H9 (cell line): ENCODE measurements around the gene HM13. TPM values are rescaled to one million over a fixed set of nuclear protein-coding genes. Genes with fewer than 3 reads are reported as not detected.

Experiments
- DNase-seq: peaks from one replicate; pipeline ENCODE4 v3.0.0-alpha.2; 2017
- H2AFZ ChIP-seq: one replicate; pipeline ENCODE4 v1.6.1; 2013; ENCODE audit warnings: mild to moderate bottlenecking, low read length, control low read depth, moderate library complexity
- H2AK5ac ChIP-seq: 2 replicates; pipeline ENCODE4 v1.6.1; 2013; ENCODE audit warnings: low read length, control low read depth, mixed read lengths; ENCODE audit not compliant: insufficient read length
- H2BK120ac ChIP-seq: one replicate; pipeline ENCODE4 v1.6.1; 2013; ENCODE audit warnings: low read depth, mild to moderate bottlenecking, low read length, control low read depth, inconsistent platforms; ENCODE audit not compliant: poor library complexity, severe bottlenecking
- H2BK12ac ChIP-seq: 2 replicates; pipeline ENCODE4 v1.6.1; 2013; ENCODE audit warnings: low read length, control low read depth, mixed read lengths, low read depth; ENCODE audit not compliant: insufficient read length
- H2BK15ac ChIP-seq: 2 replicates; pipeline ENCODE4 v1.6.1; 2013; ENCODE audit warnings: low read depth, low read length, control low read depth
- H2BK20ac ChIP-seq: one replicate; pipeline ENCODE4 v1.6.1; 2013; ENCODE audit warnings: low read depth, mild to moderate bottlenecking, low read length, control low read depth, inconsistent platforms; ENCODE audit not compliant: poor library complexity, severe bottlenecking
- H2BK5ac ChIP-seq: 2 replicates; pipeline ENCODE4 v1.6.1; 2013; ENCODE audit warnings: low read length, control low read depth, mixed read lengths; ENCODE audit not compliant: insufficient read length
- H3K14ac ChIP-seq: 2 replicates; pipeline ENCODE4 v1.6.1; 2013; ENCODE audit warnings: low read length, control low read depth; ENCODE audit not compliant: insufficient read depth
- H3K18ac ChIP-seq: 2 replicates; pipeline ENCODE4 v1.6.1; 2013; ENCODE audit warnings: low read depth, mild to moderate bottlenecking, mixed read lengths, low read length, control low read depth; ENCODE audit not compliant: insufficient read length
- H3K23ac ChIP-seq: 2 replicates; pipeline ENCODE4 v1.6.1; 2013; ENCODE audit warnings: low read length, control low read depth, mixed read lengths, low read depth; ENCODE audit not compliant: insufficient read length
- H3K23me2 ChIP-seq: 2 replicates; pipeline ENCODE4 v1.6.1; 2013; ENCODE audit warnings: low read depth, mild to moderate bottlenecking, mixed read lengths, low read length, control low read depth; ENCODE audit not compliant: insufficient read length, poor library complexity, severe bottlenecking
- H3K27ac ChIP-seq: 2 replicates; pipeline ENCODE4 v1.5.1; 2013; ENCODE audit warnings: low read length, control low read depth, mixed read lengths, low read depth; ENCODE audit not compliant: insufficient read length
- H3K27me3 ChIP-seq: 2 replicates; pipeline ENCODE4 v1.6.1; 2013; ENCODE audit warnings: low read length, control low read depth, inconsistent platforms; ENCODE audit not compliant: insufficient read depth
- H3K4ac ChIP-seq: 2 replicates; pipeline ENCODE4 v1.6.1; 2013; ENCODE audit warnings: low read depth, mild to moderate bottlenecking, control low read depth, inconsistent platforms, low read length, moderate library complexity
- H3K4me1 ChIP-seq: 2 replicates; pipeline ENCODE4 v1.6.1; 2013; ENCODE audit warnings: low read length, control low read depth, inconsistent platforms; ENCODE audit not compliant: insufficient read depth
- H3K4me2 ChIP-seq: 2 replicates; pipeline ENCODE4 v1.6.1; 2013; ENCODE audit warnings: low read length, control low read depth, mixed read lengths; ENCODE audit not compliant: insufficient read length, insufficient read depth
- H3K56ac ChIP-seq: 2 replicates; pipeline ENCODE4 v1.6.1; 2013; ENCODE audit warnings: low read depth, mild to moderate bottlenecking, mixed read lengths, low read length, control low read depth; ENCODE audit not compliant: insufficient read length
- H3K79me1 ChIP-seq: 2 replicates; pipeline ENCODE4 v1.6.1; 2013; ENCODE audit warnings: low read depth, mild to moderate bottlenecking, moderate library complexity, low read length, control low read depth, inconsistent platforms; ENCODE audit not compliant: insufficient read depth, poor library complexity, severe bottlenecking
- H3K79me2 ChIP-seq: 2 replicates; pipeline ENCODE4 v1.6.1; 2013; ENCODE audit warnings: low read length, control low read depth, inconsistent platforms; ENCODE audit not compliant: insufficient read depth
- H3K9ac ChIP-seq: 2 replicates; pipeline ENCODE4 v1.6.1; 2013; ENCODE audit warnings: low read length, control low read depth, mixed read lengths; ENCODE audit not compliant: insufficient read length; ENCODE audit errors: extremely low read depth
- H3K9me3 ChIP-seq: one replicate; pipeline ENCODE4 v1.6.1; 2013; ENCODE audit warnings: low read depth, low read length, inconsistent platforms; ENCODE audit not compliant: control insufficient read depth
- H3T11ph ChIP-seq: one replicate; pipeline ENCODE4 v1.6.1; 2013; ENCODE audit warnings: mild to moderate bottlenecking, low read length, control low read depth, inconsistent platforms
- H4K20me1 ChIP-seq: one replicate; pipeline ENCODE4 v1.6.1; 2013; ENCODE audit not compliant: control insufficient read depth, insufficient read length, insufficient read depth
- H4K5ac ChIP-seq: 2 replicates; pipeline ENCODE4 v1.6.1; 2013; ENCODE audit warnings: low read depth, mild to moderate bottlenecking, mixed read lengths, low read length, control low read depth; ENCODE audit not compliant: insufficient read length
- H4K8ac ChIP-seq: replicated peaks from 2 replicates; pipeline ENCODE4 v1.6.1; 2013; ENCODE audit warnings: low read length, control low read depth, mixed read lengths, low read depth; ENCODE audit not compliant: insufficient read length
- H4K91ac ChIP-seq: 2 replicates; pipeline ENCODE4 v1.6.1; 2013; ENCODE audit warnings: low read depth, mild to moderate bottlenecking, moderate library complexity, mixed read lengths, low read length, control low read depth; ENCODE audit not compliant: insufficient read length
- H3K27ac Mint-ChIP-seq, 3 experiments: 2 replicates in 2 of 3; 3 replicates in 1 of 3; pipeline ENCODE4 v1.8.0; 2020 to 2021; ENCODE audit warnings: mixed read lengths in 3 of 3, mild to moderate bottlenecking in 1 of 3, moderate library complexity in 1 of 3
- H3K27me3 Mint-ChIP-seq: 2 replicates; pipeline ENCODE4 v1.8.0; 2021; ENCODE audit warnings: low read depth, mild to moderate bottlenecking, moderate library complexity, mixed read lengths
- H3K36me3 Mint-ChIP-seq, 3 experiments: 2 replicates in 2 of 3; 3 replicates in 1 of 3; pipeline ENCODE4 v1.8.0; 2020 to 2021; ENCODE audit warnings: low read depth in 3 of 3, mixed read lengths in 3 of 3; ENCODE audit not compliant: insufficient read depth in 1 of 3
- H3K4me1 Mint-ChIP-seq, 2 experiments: 2 replicates each; pipeline ENCODE4 v1.8.0; 2020; ENCODE audit warnings: mixed read lengths in 2 of 2
- H3K4me3 Mint-ChIP-seq, 2 experiments: 2 replicates in 1 of 2; 3 replicates in 1 of 2; pipeline ENCODE4 v1.8.0; 2020 to 2021; ENCODE audit warnings: mild to moderate bottlenecking in 2 of 2, mixed read lengths in 2 of 2, moderate library complexity in 1 of 2
- H3K9me3 Mint-ChIP-seq, 2 experiments: 2 replicates in 1 of 2; 3 replicates in 1 of 2; pipeline ENCODE4 v1.8.0; 2020; ENCODE audit warnings: mild to moderate bottlenecking in 2 of 2, mixed read lengths in 2 of 2, moderate library complexity in 1 of 2
- CTCF ChIP-seq: fragments of 200-600 bp; sonication (generic); conservative IDR thresholded peaks from 3 replicates; pipeline ENCODE4 v1.8.0; 2021; ENCODE audit warnings: antibody characterized with exemption, mild to moderate bottlenecking
- WGBS: extraction: QIAGEN DNeasy Blood & Tissue Kit; methylation state at CpG from one replicate; pipeline ENCODE4 v1.1.7; 2013; ENCODE audit warnings: missing lambda C conversion rate, low lambda C conversion rate, mixed read lengths; ENCODE audit not compliant: insufficient read length; ENCODE audit errors: extremely low coverage; 5-methylcytosine and 5-hydroxymethylcytosine counted together
- total RNA-seq: library from RNA; stranded (reverse); gene quantifications from 2 replicates; pipeline ENCODE4 v1.2.1, GENCODE V29; 2021

The HM13 gene
- total RNA-seq, 1 experiment from 2014 or later = 169 TPM

- peak; percentile 19; the same call in 1 of the 3 replicates for TF ChIP-seq CTCF
- Histone ChIP-seq H3K4me1 (no peaks in the 10 kb centered on the region), H3K56ac (peak overlapping the region; percentile 1), H3K79me2 (no peaks in the 10 kb centered on the region), H3K9ac (peak overlapping the region; percentile 66), H2AK5ac (no peak overlapping the region), H2AFZ (no peak overlapping the region), H4K91ac (no peak overlapping the region), H3K27me3 (no peaks in the 10 kb centered on the region), H3K27ac (peak overlapping the region; percentile 29), H3K9me3 (no peaks in the 10 kb centered on the region), H3K79me1 (no peaks in the 10 kb centered on the region), H4K5ac (peak overlapping the region; percentile 6), H3K4me2 (peak overlapping the region; percentile 74), H2BK20ac (no peak overlapping the region), H2BK15ac (no peak overlapping the region), H3K23ac (no peak overlapping the region), H3K4ac (no peak overlapping the region), H4K20me1 (no peaks in the 10 kb centered on the region), H3K14ac (no peak overlapping the region), H2BK120ac (no peak overlapping the region), H2BK5ac (peak overlapping the region; percentile 5), H3K18ac (peak overlapping the region; percentile 55), H4K8ac (peak overlapping the region; percentile 5), H3T11ph (no peak overlapping the region), H2BK12ac (no peak overlapping the region), H3K23me2 (peaks cover 3% of the 10 kb centered on the region)
- H3K36me3 Mint-ChIP-seq = peaks cover 36 to 80% (median 52%) of the 10 kb centered on the region in 3 experiments
- no peaks in the 10 kb centered on the region for H3K9me3 Mint-ChIP-seq
- H3K27ac Mint-ChIP-seq = peak overlapping the region; percentile 97 to 99 (median 99)
- DNase-seq = peak; percentile 86
- H3K4me1 Mint-ChIP-seq = peaks cover 0 to 11% of the 10 kb centered on the region in 2 experiments; a peak in 2 of 4 replicates
- H3K4me3 Mint-ChIP-seq = peak overlapping the region; percentile 80 to 92
- no CpG with 5 or more reads among the region's 36 CpGs for WGBS
- no peaks in the 10 kb centered on the region for H3K27me3 Mint-ChIP-seq
Observed at GRCh38 chr20:31547017-31547675, 32.9 kb downstream of the HM13 start.
